HepG2 (cell line): ENCODE results near the gene UNC13D.

Experiments used
- FOXJ3 ChIP-seq: sonication (generic); formaldehyde crosslinking; IDR thresholded peaks from 2 replicates; pipeline ENCODE4 v1.4.0; 2020; ENCODE audit warnings: missing genetic modification reagents, mild to moderate bottlenecking, borderline replicate concordance
- MAZ ChIP-seq, 2 experiments: sonication (generic) in 1 of 2; formaldehyde crosslinking in 1 of 2; IDR thresholded peaks; 2 replicates each; pipeline versions ENCODE4 v1.5.0 to v1.6.1; 2012 to 2020; ENCODE audit warnings: low read depth in 2 of 2, mild to moderate bottlenecking in 2 of 2, borderline replicate concordance in 1 of 2, improper control_type of control experiment in 1 of 2, low read length in 1 of 2, missing genetic modification reagents in 1 of 2, moderate library complexity in 1 of 2
- RFX5 ChIP-seq: IDR thresholded peaks from 2 replicates; pipeline ENCODE4 v1.6.1; 2011; ENCODE audit warnings: low read depth, low read length, improper control_type of control experiment
- SIX1 ChIP-seq: sonication (generic); formaldehyde crosslinking; IDR thresholded peaks from 2 replicates; pipeline ENCODE4 v1.4.0; 2020; ENCODE audit warnings: missing genetic modification reagents, borderline replicate concordance
- ZC3H13 ChIP-seq: sonication (generic); formaldehyde crosslinking; IDR thresholded peaks from 2 replicates; pipeline ENCODE4 v1.8.1; 2023; ENCODE audit warnings: mild to moderate bottlenecking, missing genetic modification reagents, moderate library complexity
- ZNF629 ChIP-seq: sonication (generic); formaldehyde crosslinking; conservative IDR thresholded peaks from 2 replicates; pipeline ENCODE4 v1.5.0; 2020; ENCODE audit warnings: missing genetic modification reagents
- TF ChIP-seq, protein P1 (sequence below): sonication (generic); formaldehyde crosslinking; IDR thresholded peaks from 2 replicates; pipeline ENCODE4 v1.5.0; 2020; ENCODE audit warnings: mild to moderate bottlenecking, missing genetic modification reagents, moderate library complexity
- TF ChIP-seq, protein P2 (sequence below): sonication (generic); formaldehyde crosslinking; IDR thresholded peaks from 2 replicates; pipeline ENCODE4 v1.4.0; 2020; ENCODE audit warnings: missing genetic modification reagents
- TF ChIP-seq, protein P3 (sequence below): sonication (generic); formaldehyde crosslinking; IDR thresholded peaks from 2 replicates; pipeline ENCODE4 v1.4.0; 2020; ENCODE audit warnings: missing genetic modification reagents; ENCODE audit errors: not compliant biosample characterization
- TF ChIP-seq, protein P4 (sequence below): IDR thresholded peaks from 2 replicates; pipeline ENCODE4 v1.6.1; 2012; ENCODE audit warnings: inconsistent platforms

DNA sequence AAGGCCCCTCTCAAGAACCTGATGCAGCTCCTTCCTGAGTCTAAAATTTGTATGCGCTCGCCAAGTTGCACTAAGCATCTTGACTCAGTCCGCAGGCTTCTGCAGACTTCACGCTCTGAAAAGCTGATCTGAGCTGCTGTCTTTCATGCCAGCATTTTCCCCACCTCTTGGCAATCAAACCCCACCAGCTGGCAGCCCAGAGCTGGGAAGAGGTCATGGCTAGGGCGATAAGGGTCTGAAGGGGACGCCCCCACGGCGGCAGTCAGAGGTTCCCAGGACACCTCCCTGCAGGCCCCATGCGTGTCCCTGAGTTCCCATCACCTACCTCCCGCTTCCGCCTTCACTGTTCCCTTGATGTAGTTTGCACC, 5.1 kb upstream of the UNC13D start:
- TF ChIP-seq, protein P1, sequence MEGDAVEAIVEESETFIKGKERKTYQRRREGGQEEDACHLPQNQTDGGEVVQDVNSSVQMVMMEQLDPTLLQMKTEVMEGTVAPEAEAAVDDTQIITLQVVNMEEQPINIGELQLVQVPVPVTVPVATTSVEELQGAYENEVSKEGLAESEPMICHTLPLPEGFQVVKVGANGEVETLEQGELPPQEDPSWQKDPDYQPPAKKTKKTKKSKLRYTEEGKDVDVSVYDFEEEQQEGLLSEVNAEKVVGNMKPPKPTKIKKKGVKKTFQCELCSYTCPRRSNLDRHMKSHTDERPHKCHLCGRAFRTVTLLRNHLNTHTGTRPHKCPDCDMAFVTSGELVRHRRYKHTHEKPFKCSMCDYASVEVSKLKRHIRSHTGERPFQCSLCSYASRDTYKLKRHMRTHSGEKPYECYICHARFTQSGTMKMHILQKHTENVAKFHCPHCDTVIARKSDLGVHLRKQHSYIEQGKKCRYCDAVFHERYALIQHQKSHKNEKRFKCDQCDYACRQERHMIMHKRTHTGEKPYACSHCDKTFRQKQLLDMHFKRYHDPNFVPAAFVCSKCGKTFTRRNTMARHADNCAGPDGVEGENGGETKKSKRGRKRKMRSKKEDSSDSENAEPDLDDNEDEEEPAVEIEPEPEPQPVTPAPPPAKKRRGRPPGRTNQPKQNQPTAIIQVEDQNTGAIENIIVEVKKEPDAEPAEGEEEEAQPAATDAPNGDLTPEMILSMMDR: no peak
- TF ChIP-seq RFX5 (no peak), ZNF629 (no peak), FOXJ3 (CRISPR knock-in tag) (no peak), MAZ (IDR thresholded peaks at IDR 0.05; ENCODE audit: borderline replicate concordance, low read depth, low read length) (no peak), MAZ (CRISPR knock-in tag; IDR thresholded peaks at IDR 0.05; ENCODE audit: low read depth) (no peak), SIX1 (CRISPR knock-in tag) (no peak), ZC3H13 (CRISPR knock-in tag) (no peak)
- TF ChIP-seq, protein P2, sequence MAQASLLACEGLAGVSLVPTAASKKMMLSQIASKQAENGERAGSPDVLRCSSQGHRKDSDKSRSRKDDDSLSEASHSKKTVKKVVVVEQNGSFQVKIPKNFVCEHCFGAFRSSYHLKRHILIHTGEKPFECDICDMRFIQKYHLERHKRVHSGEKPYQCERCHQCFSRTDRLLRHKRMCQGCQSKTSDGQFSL (CRISPR knock-in tag): no peak
- TF ChIP-seq, protein P3, sequence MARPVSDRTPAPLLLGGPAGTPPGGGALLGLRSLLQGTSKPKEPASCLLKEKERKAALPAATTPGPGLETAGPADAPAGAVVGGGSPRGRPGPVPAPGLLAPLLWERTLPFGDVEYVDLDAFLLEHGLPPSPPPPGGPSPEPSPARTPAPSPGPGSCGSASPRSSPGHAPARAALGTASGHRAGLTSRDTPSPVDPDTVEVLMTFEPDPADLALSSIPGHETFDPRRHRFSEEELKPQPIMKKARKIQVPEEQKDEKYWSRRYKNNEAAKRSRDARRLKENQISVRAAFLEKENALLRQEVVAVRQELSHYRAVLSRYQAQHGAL (CRISPR knock-in tag): no peak
- TF ChIP-seq, protein P4, sequence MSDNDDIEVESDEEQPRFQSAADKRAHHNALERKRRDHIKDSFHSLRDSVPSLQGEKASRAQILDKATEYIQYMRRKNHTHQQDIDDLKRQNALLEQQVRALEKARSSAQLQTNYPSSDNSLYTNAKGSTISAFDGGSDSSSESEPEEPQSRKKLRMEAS: no peak
